Umbilical cord (tissue), 2 donors: ENCODE measurements around the gene SIRT6. TPM values are rescaled to one million over a fixed set of nuclear protein-coding genes. Genes with fewer than 3 reads are reported as not detected.
"Not testable (repeated sequence)": the region's sequence is repeated elsewhere in the genome, so short reads cannot be mapped to it uniquely, and the experiment has no call there.

Experiments used
- DNase-seq: peaks from one replicate; pipeline ENCODE4 v3.0.0-alpha.2; 2015; ENCODE audit warnings: low spot score
- total RNA-seq: library from RNA; depleted of rRNA; stranded (reverse); fragments of >200 nt; gene quantifications from one replicate; pipeline ENCODE4 v1.2.3, GENCODE V29; 2014; ENCODE audit warnings: low replicate concordance; ENCODE audit not compliant: insufficient read depth

Gene SIRT6
- total RNA-seq, 1 donor from 2014 or later = 2.2 TPM

DNA sequence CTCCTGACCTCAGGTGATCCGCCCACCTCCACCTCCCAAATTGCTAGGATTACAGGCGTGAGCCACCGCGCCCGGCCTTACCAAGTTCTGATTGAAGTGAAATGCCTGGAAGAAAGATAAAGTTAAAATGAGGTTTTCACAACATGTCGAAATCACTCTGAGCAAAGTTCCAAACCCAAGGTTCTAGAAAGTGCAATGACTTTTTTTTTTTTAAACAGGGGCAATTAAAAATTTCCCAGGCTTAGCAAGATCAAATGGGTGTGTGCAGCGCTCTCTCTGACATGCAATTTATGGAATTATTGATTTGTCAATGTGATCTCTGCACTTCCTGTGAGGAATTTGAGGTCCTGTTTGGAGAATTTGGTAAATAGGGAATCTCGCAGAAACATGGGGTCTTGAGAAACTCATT, 45.7 kb downstream of the SIRT6 start:
- no peak for DNase-seq

DNA sequence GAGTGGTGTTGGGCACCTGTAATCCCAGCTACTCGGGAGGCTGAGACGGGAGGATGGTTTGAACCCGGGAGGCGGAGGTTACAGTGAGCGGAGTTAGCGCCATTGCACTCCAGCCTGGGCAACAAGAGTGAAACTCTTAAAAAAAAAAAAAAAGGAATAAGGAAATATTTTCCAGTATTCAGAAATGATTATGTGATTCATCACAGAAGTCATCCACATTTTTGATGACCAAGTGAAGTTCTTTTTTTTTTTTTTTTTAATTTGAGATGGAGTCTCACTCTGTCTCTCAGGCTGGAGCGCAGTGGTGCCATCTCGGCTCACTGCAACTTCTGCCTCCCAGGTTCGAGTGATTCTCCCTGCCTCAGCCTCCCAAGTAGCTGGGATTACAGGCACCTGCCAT, 47.0 kb downstream of the SIRT6 start:
- not testable (repeated sequence) for DNase-seq

DNA sequence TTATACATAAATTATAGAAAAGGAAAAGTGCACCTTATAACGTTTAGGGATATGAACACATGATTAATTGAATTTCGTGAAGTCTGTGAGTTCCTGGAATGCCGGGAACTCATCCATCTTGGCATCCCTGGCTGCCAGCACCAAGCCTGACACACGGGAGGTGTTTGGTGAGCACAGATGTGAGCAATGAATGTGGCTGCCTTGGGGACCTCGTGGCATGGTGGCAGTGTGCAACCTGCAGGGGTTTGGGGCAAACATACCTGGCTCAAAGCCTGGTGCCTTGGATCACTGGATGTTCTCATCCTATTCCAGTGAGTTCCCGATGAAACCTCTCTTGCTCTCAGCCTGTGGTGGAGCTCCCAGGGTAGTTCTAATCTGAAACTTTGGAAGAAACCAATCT, 48.0 kb downstream of the SIRT6 start:
- no peak for DNase-seq

DNA sequence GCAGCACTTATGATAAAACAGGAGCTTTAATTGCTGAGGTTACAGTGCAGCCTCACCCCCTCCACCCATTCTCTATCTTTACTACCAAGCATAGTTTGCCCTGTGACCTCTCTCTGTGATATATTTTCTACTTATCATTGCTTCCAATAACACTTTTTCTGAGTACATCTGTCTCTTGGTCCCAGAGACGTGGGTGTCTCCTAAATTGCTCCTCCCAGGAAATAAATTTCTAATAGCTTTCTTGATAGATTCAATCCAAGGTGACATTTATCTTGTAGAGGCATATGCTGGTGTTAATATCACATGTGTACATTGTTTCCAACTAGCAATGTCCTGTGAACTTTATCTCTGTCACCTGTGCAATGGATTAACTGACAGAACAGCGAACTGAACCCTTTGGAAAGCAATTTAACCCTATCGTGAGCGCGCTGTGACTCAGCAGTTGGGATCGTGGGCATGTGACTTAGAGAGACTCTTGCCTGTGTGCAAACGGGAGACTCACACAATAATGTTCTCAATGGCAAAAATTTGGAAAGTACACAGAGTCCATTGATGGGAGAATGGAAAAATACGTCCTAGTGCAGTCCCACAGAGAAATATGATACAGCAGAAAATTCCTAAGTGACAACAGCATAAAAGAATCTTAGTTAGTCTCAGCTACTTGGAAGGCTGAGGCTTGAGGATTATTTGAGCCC, 51.5 kb downstream of the SIRT6 start:
- no peak for DNase-seq

DNA sequence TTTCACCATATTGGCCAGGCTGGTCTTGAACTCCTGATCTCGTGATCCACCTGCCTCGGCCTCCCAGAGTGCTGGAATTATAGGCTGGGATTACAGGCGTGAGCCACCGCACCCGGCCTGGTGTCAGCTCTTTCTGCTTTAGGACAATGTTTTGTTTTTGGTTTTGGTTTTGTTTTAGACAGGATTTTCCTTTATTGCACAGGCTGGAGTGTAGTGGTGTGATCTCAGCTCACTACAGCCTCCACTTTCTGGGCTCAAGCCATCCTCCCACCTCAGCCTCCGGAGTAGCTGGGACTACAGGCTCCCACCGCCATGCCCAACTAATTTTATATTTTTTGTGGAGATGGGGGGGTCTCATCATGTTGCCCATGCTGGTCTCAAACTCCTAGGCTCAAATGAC, 53.3 kb downstream of the SIRT6 start:
- DNase-seq = not testable (repeated sequence)

DNA sequence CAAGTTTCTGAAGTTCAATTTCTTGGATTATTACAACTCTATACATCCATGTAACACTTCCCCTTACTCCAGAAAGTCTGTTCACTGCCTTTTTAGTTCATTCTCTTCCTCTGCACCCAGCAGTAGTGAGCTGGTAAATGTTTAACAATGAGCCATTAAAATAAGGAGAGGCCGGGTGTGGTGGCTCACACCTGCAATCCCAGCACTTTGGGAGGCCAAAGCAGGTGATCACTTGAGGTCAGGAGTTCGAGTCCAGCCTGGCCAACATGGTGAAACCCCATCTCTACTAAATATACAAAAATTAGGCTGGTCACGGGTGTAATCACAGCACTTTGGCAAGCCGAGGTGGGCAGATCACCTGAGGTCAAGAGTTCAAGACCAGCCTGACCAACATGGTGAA, 55.0 kb downstream of the SIRT6 start:
- DNase-seq = not testable (repeated sequence)

DNA sequence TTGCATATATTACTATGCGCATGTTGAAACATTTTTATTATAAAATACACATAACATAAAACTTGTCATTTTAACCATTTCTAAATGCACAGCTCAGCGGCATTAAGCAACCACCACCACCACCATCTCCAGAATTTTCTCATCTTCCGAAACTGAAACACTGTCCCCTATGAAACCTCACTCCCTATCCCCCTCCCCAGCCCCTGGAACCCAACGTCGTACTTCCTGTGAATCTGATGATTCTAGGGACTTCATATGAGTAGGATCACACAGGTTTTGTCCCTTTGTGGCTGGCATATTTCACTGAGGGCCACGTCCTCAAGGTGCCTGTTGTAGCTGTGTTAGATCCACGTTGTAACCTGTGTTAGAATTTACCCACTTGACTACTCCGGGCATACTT, 57.7 kb downstream of the SIRT6 start:
- DNase-seq = no peak

Other genes starting within 250 kb of the SIRT6 start
- gene NMRK2, start 249.5 kb downstream of the SIRT6 start, total RNA-seq = not detected
- 87.2 TPM for gene DAPK3, start 211.5 kb downstream of the SIRT6 start, total RNA-seq
- gene EEF2, start 197.1 kb downstream of the SIRT6 start, total RNA-seq = 2,474 TPM
- gene PIAS4, start 174.8 kb downstream of the SIRT6 start, total RNA-seq = 11.6 TPM
- 16.9 TPM for gene ZBTB7A, start 115.7 kb downstream of the SIRT6 start, total RNA-seq
- 72.5 TPM for gene MAP2K2, start 58.4 kb downstream of the SIRT6 start, total RNA-seq
- not detected for gene CREB3L3, start 28.9 kb downstream of the SIRT6 start, total RNA-seq
- 1.4 TPM for gene ANKRD24, start 126 bp upstream of the SIRT6 start, total RNA-seq
- not detected for gene EBI3, start 47.0 kb upstream of the SIRT6 start, total RNA-seq
- 12.3 TPM for gene YJU2, start 64.5 kb upstream of the SIRT6 start, total RNA-seq
- 2.9 TPM for gene SHD, start 96.7 kb upstream of the SIRT6 start, total RNA-seq
- gene TMIGD2, start 119.8 kb upstream of the SIRT6 start, total RNA-seq = not detected
- 3.4 TPM for gene FSD1, start 122.0 kb upstream of the SIRT6 start, total RNA-seq
- not detected for gene STAP2, start 156.3 kb upstream of the SIRT6 start, total RNA-seq
- 6.3 TPM for gene MPND, start 161.0 kb upstream of the SIRT6 start, total RNA-seq
- gene SH3GL1, start 218.0 kb upstream of the SIRT6 start, total RNA-seq = 21.9 TPM
- 13.0 TPM for gene CHAF1A, start 220.1 kb upstream of the SIRT6 start, total RNA-seq